Esophagus squamous epithelium (tissue), 5 donors: ENCODE results near the gene C19orf25. TPM values are rescaled to one million over a fixed set of nuclear protein-coding genes. Genes with fewer than 3 reads are reported as not detected.

ENCODE experiments used
- DNase-seq: peaks from one replicate; lab custom pipeline; 2025; lab: John Stamatoyannopoulos, UW
- H3K27ac ChIP-seq, 4 donors: fragments of 200-600 bp; sonication (generic); one replicate each; pipeline ENCODE4 v1.5.1; 2016 to 2019; ENCODE audit warnings: mild to moderate bottlenecking in 1 of 4
- H3K27me3 ChIP-seq, 4 donors: fragments of 200-600 bp; sonication (generic); 1 replicate in 3 of 4; 2 replicates in 1 of 4; pipeline versions ENCODE4 v1.5.1 to v1.6.0; 2017 to 2021; ENCODE audit warnings: antibody characterized with exemption in 1 of 4
- H3K36me3 ChIP-seq, 3 donors: fragments of 200-600 bp; sonication (generic); one replicate each; pipeline ENCODE4 v1.5.1; 2016 to 2019
- H3K4me1 ChIP-seq, 3 donors: fragments of 200-600 bp; sonication (generic); one replicate each; pipeline ENCODE4 v1.5.1; 2017 to 2019
- H3K4me3 ChIP-seq, 4 donors: fragments of 200-600 bp; sonication (generic); 1 replicate in 3 of 4; 2 replicates in 1 of 4; pipeline ENCODE4 v1.5.1; 2016 to 2019; ENCODE audit warnings: mild to moderate bottlenecking in 2 of 4, moderate library complexity in 1 of 4
- H3K9me3 ChIP-seq, 3 donors: fragments of 200-600 bp; sonication (generic); one replicate each; pipeline ENCODE4 v1.5.1; 2016 to 2019
- CTCF ChIP-seq, 6 experiments: fragments of 450-650 bp in 4 of 6; fragments of 200-600 bp in 2 of 6; sonication (generic) in 2 of 6; IDR thresholded peaks; one replicate each; pipeline ENCODE4 v1.5.1; 2016 to 2019; ENCODE audit warnings: antibody characterized with exemption in 6 of 6, mild to moderate bottlenecking in 4 of 6, moderate library complexity in 4 of 6
- POLR2A ChIP-seq, 4 donors: fragments of 450-650 bp; IDR thresholded peaks; one replicate each; pipeline ENCODE4 v1.6.1; 2017; ENCODE audit warnings: antibody characterized with exemption in 4 of 4, mild to moderate bottlenecking in 4 of 4, moderate library complexity in 3 of 4
- WGBS, 2 donors: methylation state at CpG; one replicate each; pipeline ENCODE4 v1.1.5; 2018; 5-methylcytosine and 5-hydroxymethylcytosine counted together
- intact Hi-C: fragments of 100-400 bp; cut with DNase I; formaldehyde crosslinking; loops from one replicate; pipeline ENCODE4 v1.15.0; 2022
- total RNA-seq, 4 donors: library from RNA; depleted of rRNA; stranded (reverse); fragments of >200 nt; gene quantifications; one replicate each; pipeline ENCODE4 v1.1.0, GENCODE V29; 2016
- donor health status: DM: yes; HTN: yes; CAD: no.

C19orf25 gene
- total RNA-seq, 4 donors from 2014 or later: 17.8 to 24.5 (median 23.0) TPM

- intact Hi-C loops: no loop called here
- no peak overlapping the region for H3K4me3 ChIP-seq
- WGBS, 2 donors: 88 to 97% methylated on average over 7 to 32 of the region's 45 CpGs
Measured at GRCh38 chr19:1505991-1506881, 27.2 kb upstream of the C19orf25 start.

GRCh38 chr19:1505012-1505411 is 26.0 kb upstream of the C19orf25 start:
- intact Hi-C loops: no loop called here
- peaks cover 0 to 16% (median 0%) of the 10 kb centered on the region in 3 donors for H3K36me3 ChIP-seq
- TF ChIP-seq POLR2A (IDR thresholded peaks at IDR 0.05): no peak
- 78 to 81% methylated on average over 8 of the region's 8 CpGs for WGBS, 2 donors
- H3K27me3 ChIP-seq: peaks cover 0 to 32% (median 6%) of the 10 kb centered on the region in 4 donors
- no peaks in the 10 kb centered on the region for H3K9me3 ChIP-seq
- H3K27ac ChIP-seq: no peak overlapping the region
- no peak overlapping the region for H3K4me3 ChIP-seq
- H3K4me1 ChIP-seq: peaks cover 19 to 62% (median 23%) of the 10 kb centered on the region in 3 donors
- no peak for DNase-seq

More at GRCh38 chr19:1505991-1506881, 27.2 kb upstream of the C19orf25 start:
- peaks cover 0 to 16% (median 0%) of the 10 kb centered on the region in 3 donors for H3K36me3 ChIP-seq
- H3K27ac ChIP-seq: peak overlapping the region in 1 of 4 donors; percentile 89
- no peaks in the 10 kb centered on the region for H3K9me3 ChIP-seq
- peaks cover 0 to 32% (median 6%) of the 10 kb centered on the region in 4 donors for H3K27me3 ChIP-seq
- H3K4me1 ChIP-seq: peaks cover 29 to 69% (median 35%) of the 10 kb centered on the region in 3 donors
- TF ChIP-seq CTCF (IDR thresholded peaks at IDR 0.05): no peak
- no peak for TF ChIP-seq POLR2A (IDR thresholded peaks at IDR 0.05)
- DNase-seq: no peak

- WGBS, 2 donors: 70 to 74% methylated on average over 7 to 8 of the region's 23 CpGs
- H3K27ac ChIP-seq: no peak overlapping the region
- no peaks in the 10 kb centered on the region for H3K9me3 ChIP-seq
- intact Hi-C loops: no loop called here
- peaks cover 0 to 16% (median 0%) of the 10 kb centered on the region in 3 donors for H3K36me3 ChIP-seq
- H3K27me3 ChIP-seq: peaks cover 0 to 33% (median 6%) of the 10 kb centered on the region in 4 donors
- TF ChIP-seq CTCF (IDR thresholded peaks at IDR 0.05): no peak
- no peak for TF ChIP-seq POLR2A (IDR thresholded peaks at IDR 0.05)
- peak overlapping the region in 1 of 4 donors; percentile 32 for H3K4me3 ChIP-seq
- peaks cover 18 to 53% (median 19%) of the 10 kb centered on the region in 3 donors for H3K4me1 ChIP-seq
- no peak for DNase-seq
Measured at GRCh38 chr19:1503925-1504773, 25.1 kb upstream of the C19orf25 start.

- no peak overlapping the region for H3K27ac ChIP-seq
- TF ChIP-seq POLR2A (IDR thresholded peaks at IDR 0.05) (no peak), CTCF (IDR thresholded peaks at IDR 0.05) (peak; percentile 52 to 79 (median 66))
- WGBS, 2 donors: 4 to 14% methylated on average over 10 to 32 of the region's 49 CpGs
- no peak for DNase-seq
- H3K9me3 ChIP-seq: no peaks in the 10 kb centered on the region
- peak overlapping the region in 3 of 4 donors; percentile 19 to 50 (median 32) for H3K4me3 ChIP-seq
- H3K27me3 ChIP-seq: peaks cover 0 to 33% (median 6%) of the 10 kb centered on the region in 4 donors
- peaks cover 17 to 45% (median 18%) of the 10 kb centered on the region in 3 donors for H3K4me1 ChIP-seq
- intact Hi-C loops: no loop called here
- peaks cover 0 to 16% (median 0%) of the 10 kb centered on the region in 3 donors for H3K36me3 ChIP-seq
Measured at GRCh38 chr19:1503089-1503924, 24.3 kb upstream of the C19orf25 start.
